Measurements from ENCODE around the gene RBM24.

Gene RBM24

GRCh38 chr6:17250237-17250636 lies 30.9 kb upstream of the RBM24 start:
- H3K4me3 ChIP-seq (ENCODE audit: low read depth, low read length): no peak overlapping the region
- H3K27ac ChIP-seq: no peak overlapping the region
- H3K27me3 ChIP-seq (replicated peaks): no peaks in the 10 kb centered on the region
- DNase-seq: no peak
- H3K36me3 ChIP-seq (replicated peaks): no peaks in the 10 kb centered on the region
- TF ChIP-seq CTCF (IDR thresholded peaks at IDR 0.05; ENCODE audit: low read depth, low read length, missing control alignments): no peak
- in situ Hi-C loops (cut with HindIII; ENCODE audit: low pct_ligation_motif_present, low sequenced_read_pairs): no loop called here

GRCh38 chr6:17251953-17252352 lies 29.2 kb upstream of the RBM24 start:
- Histone ChIP-seq H3K27ac (no peak overlapping the region), H3K27me3 (replicated peaks) (no peaks in the 10 kb centered on the region), H3K4me3 (ENCODE audit: low read depth, low read length) (no peak overlapping the region), H3K36me3 (replicated peaks) (no peaks in the 10 kb centered on the region)
- no peak for TF ChIP-seq CTCF (IDR thresholded peaks at IDR 0.05; ENCODE audit: low read depth, low read length, missing control alignments)
- DNase-seq: no peak
- in situ Hi-C loops (cut with HindIII; ENCODE audit: low pct_ligation_motif_present, low sequenced_read_pairs): no loop called here

GRCh38 chr6:17258749-17259148 lies 22.4 kb upstream of the RBM24 start:
- DNase-seq: no peak
- Histone ChIP-seq H3K27ac (no peak overlapping the region), H3K36me3 (replicated peaks) (no peaks in the 10 kb centered on the region), H3K27me3 (replicated peaks) (no peaks in the 10 kb centered on the region), H3K4me3 (ENCODE audit: low read depth, low read length) (no peak overlapping the region)
- no peak for TF ChIP-seq CTCF (IDR thresholded peaks at IDR 0.05; ENCODE audit: low read depth, low read length, missing control alignments)
- in situ Hi-C loops (cut with HindIII; ENCODE audit: low pct_ligation_motif_present, low sequenced_read_pairs): no loop called here

GRCh38 chr6:17265570-17265969 lies 15.6 kb upstream of the RBM24 start:
- no peak for TF ChIP-seq CTCF (IDR thresholded peaks at IDR 0.05; ENCODE audit: low read depth, low read length, missing control alignments)
- no peaks in the 10 kb centered on the region for H3K36me3 ChIP-seq (replicated peaks)

GRCh38 chr6:17267566-17267965 lies 13.6 kb upstream of the RBM24 start:
- no peaks in the 10 kb centered on the region for H3K27me3 ChIP-seq (replicated peaks)
- in situ Hi-C loops (cut with HindIII; ENCODE audit: low pct_ligation_motif_present, low sequenced_read_pairs): no loop called here

More at GRCh38 chr6:17265570-17265969, 15.6 kb upstream of the RBM24 start:
- in situ Hi-C loops (cut with HindIII; ENCODE audit: low pct_ligation_motif_present, low sequenced_read_pairs): no loop called here
- H3K4me3 ChIP-seq (ENCODE audit: low read depth, low read length): no peak overlapping the region
- DNase-seq: no peak
- no peak overlapping the region for H3K27ac ChIP-seq
- H3K27me3 ChIP-seq (replicated peaks): no peaks in the 10 kb centered on the region

More at GRCh38 chr6:17267566-17267965, 13.6 kb upstream of the RBM24 start:
- no peak for DNase-seq
- no peaks in the 10 kb centered on the region for H3K36me3 ChIP-seq (replicated peaks)
- no peak for TF ChIP-seq CTCF (IDR thresholded peaks at IDR 0.05; ENCODE audit: low read depth, low read length, missing control alignments)
- no peak overlapping the region for H3K27ac ChIP-seq
- no peak overlapping the region for H3K4me3 ChIP-seq (ENCODE audit: low read depth, low read length)

Data from brain microvascular endothelial cell (primary cell).